ENCODE results near the gene STARD4. TPM values are rescaled to one million over a fixed set of nuclear protein-coding genes. Genes with fewer than 3 reads are reported as not detected.

The STARD4 gene
- total RNA-seq, 1 experiment from 2014 or later = 48.5 TPM

DNA sequence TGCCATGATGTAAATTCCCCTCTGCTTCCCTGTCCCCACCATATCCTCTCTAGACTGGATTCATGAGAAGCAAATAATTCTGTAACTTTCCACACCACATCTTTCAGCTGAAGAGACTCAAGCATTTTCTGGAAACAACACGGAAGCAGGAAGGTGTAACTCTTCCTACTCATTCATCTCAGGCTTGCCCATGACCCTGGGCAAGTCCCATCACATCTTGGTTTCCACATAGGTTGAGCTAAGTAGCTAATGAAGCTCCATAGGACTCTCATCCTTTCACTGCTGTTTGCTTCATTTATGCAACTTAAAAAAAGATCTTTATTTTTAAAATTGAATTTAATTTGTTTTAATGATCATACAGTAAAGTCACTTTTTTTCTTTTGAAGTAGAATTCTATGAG, 32.7 kb upstream of the STARD4 start:
- peaks cover 10% of the 10 kb centered on the region for H3K4me1 Mint-ChIP-seq
- no peaks in the 10 kb centered on the region for H3K36me3 Mint-ChIP-seq
- H3K27me3 Mint-ChIP-seq (ENCODE audit: low read depth) = no peaks in the 10 kb centered on the region
- TF ChIP-seq, protein P1, sequence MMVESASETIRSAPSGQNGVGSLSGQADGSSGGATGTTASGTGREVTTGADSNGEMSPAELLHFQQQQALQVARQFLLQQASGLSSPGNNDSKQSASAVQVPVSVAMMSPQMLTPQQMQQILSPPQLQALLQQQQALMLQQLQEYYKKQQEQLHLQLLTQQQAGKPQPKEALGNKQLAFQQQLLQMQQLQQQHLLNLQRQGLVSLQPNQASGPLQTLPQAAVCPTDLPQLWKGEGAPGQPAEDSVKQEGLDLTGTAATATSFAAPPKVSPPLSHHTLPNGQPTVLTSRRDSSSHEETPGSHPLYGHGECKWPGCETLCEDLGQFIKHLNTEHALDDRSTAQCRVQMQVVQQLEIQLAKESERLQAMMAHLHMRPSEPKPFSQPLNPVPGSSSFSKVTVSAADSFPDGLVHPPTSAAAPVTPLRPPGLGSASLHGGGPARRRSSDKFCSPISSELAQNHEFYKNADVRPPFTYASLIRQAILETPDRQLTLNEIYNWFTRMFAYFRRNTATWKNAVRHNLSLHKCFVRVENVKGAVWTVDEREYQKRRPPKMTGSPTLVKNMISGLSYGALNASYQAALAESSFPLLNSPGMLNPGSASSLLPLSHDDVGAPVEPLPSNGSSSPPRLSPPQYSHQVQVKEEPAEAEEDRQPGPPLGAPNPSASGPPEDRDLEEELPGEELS (CRISPR knock-in tag; IDR thresholded peaks at IDR 0.05) = no peak
- TF ChIP-seq, protein P2, sequence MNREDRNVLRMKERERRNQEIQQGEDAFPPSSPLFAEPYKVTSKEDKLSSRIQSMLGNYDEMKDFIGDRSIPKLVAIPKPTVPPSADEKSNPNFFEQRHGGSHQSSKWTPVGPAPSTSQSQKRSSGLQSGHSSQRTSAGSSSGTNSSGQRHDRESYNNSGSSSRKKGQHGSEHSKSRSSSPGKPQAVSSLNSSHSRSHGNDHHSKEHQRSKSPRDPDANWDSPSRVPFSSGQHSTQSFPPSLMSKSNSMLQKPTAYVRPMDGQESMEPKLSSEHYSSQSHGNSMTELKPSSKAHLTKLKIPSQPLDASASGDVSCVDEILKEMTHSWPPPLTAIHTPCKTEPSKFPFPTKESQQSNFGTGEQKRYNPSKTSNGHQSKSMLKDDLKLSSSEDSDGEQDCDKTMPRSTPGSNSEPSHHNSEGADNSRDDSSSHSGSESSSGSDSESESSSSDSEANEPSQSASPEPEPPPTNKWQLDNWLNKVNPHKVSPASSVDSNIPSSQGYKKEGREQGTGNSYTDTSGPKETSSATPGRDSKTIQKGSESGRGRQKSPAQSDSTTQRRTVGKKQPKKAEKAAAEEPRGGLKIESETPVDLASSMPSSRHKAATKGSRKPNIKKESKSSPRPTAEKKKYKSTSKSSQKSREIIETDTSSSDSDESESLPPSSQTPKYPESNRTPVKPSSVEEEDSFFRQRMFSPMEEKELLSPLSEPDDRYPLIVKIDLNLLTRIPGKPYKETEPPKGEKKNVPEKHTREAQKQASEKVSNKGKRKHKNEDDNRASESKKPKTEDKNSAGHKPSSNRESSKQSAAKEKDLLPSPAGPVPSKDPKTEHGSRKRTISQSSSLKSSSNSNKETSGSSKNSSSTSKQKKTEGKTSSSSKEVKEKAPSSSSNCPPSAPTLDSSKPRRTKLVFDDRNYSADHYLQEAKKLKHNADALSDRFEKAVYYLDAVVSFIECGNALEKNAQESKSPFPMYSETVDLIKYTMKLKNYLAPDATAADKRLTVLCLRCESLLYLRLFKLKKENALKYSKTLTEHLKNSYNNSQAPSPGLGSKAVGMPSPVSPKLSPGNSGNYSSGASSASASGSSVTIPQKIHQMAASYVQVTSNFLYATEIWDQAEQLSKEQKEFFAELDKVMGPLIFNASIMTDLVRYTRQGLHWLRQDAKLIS (CRISPR knock-in tag; IDR thresholded peaks at IDR 0.05; ENCODE audit: borderline replicate concordance) = no peak
- TF ChIP-seq, protein P3, sequence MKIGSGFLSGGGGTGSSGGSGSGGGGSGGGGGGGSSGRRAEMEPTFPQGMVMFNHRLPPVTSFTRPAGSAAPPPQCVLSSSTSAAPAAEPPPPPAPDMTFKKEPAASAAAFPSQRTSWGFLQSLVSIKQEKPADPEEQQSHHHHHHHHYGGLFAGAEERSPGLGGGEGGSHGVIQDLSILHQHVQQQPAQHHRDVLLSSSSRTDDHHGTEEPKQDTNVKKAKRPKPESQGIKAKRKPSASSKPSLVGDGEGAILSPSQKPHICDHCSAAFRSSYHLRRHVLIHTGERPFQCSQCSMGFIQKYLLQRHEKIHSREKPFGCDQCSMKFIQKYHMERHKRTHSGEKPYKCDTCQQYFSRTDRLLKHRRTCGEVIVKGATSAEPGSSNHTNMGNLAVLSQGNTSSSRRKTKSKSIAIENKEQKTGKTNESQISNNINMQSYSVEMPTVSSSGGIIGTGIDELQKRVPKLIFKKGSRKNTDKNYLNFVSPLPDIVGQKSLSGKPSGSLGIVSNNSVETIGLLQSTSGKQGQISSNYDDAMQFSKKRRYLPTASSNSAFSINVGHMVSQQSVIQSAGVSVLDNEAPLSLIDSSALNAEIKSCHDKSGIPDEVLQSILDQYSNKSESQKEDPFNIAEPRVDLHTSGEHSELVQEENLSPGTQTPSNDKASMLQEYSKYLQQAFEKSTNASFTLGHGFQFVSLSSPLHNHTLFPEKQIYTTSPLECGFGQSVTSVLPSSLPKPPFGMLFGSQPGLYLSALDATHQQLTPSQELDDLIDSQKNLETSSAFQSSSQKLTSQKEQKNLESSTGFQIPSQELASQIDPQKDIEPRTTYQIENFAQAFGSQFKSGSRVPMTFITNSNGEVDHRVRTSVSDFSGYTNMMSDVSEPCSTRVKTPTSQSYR (CRISPR knock-in tag; IDR thresholded peaks at IDR 0.05) = no peak
- TF ChIP-seq ETV6 (CRISPR knock-in tag; IDR thresholded peaks at IDR 0.05) = no peak
- no peak for TF ChIP-seq ZNF138 (CRISPR knock-in tag; conservative IDR thresholded peaks at IDR 0.05)
- TF ChIP-seq FOXJ3 (CRISPR knock-in tag; IDR thresholded peaks at IDR 0.05; ENCODE audit: borderline replicate concordance) = no peak
- TF ChIP-seq ZNF317 (CRISPR knock-in tag; IDR thresholded peaks at IDR 0.05; ENCODE audit: borderline replicate concordance, low read depth) = no peak
- TF ChIP-seq, protein P4, sequence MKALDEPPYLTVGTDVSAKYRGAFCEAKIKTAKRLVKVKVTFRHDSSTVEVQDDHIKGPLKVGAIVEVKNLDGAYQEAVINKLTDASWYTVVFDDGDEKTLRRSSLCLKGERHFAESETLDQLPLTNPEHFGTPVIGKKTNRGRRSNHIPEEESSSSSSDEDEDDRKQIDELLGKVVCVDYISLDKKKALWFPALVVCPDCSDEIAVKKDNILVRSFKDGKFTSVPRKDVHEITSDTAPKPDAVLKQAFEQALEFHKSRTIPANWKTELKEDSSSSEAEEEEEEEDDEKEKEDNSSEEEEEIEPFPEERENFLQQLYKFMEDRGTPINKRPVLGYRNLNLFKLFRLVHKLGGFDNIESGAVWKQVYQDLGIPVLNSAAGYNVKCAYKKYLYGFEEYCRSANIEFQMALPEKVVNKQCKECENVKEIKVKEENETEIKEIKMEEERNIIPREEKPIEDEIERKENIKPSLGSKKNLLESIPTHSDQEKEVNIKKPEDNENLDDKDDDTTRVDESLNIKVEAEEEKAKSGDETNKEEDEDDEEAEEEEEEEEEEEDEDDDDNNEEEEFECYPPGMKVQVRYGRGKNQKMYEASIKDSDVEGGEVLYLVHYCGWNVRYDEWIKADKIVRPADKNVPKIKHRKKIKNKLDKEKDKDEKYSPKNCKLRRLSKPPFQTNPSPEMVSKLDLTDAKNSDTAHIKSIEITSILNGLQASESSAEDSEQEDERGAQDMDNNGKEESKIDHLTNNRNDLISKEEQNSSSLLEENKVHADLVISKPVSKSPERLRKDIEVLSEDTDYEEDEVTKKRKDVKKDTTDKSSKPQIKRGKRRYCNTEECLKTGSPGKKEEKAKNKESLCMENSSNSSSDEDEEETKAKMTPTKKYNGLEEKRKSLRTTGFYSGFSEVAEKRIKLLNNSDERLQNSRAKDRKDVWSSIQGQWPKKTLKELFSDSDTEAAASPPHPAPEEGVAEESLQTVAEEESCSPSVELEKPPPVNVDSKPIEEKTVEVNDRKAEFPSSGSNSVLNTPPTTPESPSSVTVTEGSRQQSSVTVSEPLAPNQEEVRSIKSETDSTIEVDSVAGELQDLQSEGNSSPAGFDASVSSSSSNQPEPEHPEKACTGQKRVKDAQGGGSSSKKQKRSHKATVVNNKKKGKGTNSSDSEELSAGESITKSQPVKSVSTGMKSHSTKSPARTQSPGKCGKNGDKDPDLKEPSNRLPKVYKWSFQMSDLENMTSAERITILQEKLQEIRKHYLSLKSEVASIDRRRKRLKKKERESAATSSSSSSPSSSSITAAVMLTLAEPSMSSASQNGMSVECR (CRISPR knock-in tag; IDR thresholded peaks at IDR 0.05; ENCODE audit: borderline replicate concordance) = no peak
- no peak for TF ChIP-seq ZNF416 (CRISPR knock-in tag; IDR thresholded peaks at IDR 0.05)
- TF ChIP-seq, protein P5, sequence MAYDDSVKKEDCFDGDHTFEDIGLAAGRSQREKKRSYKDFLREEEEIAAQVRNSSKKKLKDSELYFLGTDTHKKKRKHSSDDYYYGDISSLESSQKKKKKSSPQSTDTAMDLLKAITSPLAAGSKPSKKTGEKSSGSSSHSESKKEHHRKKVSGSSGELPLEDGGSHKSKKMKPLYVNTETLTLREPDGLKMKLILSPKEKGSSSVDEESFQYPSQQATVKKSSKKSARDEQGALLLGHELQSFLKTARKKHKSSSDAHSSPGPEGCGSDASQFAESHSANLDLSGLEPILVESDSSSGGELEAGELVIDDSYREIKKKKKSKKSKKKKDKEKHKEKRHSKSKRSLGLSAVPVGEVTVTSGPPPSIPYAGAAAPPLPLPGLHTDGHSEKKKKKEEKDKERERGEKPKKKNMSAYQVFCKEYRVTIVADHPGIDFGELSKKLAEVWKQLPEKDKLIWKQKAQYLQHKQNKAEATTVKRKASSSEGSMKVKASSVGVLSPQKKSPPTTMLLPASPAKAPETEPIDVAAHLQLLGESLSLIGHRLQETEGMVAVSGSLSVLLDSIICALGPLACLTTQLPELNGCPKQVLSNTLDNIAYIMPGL (CRISPR knock-in tag; IDR thresholded peaks at IDR 0.05) = no peak
- TF ChIP-seq ZNF396 (CRISPR knock-in tag; IDR thresholded peaks at IDR 0.05; ENCODE audit: borderline replicate concordance) = no peak
- TF ChIP-seq FOXP1 (CRISPR knock-in tag; IDR thresholded peaks at IDR 0.05; ENCODE audit: borderline replicate concordance) = no peak
- no peak for TF ChIP-seq OVOL2 (CRISPR knock-in tag; IDR thresholded peaks at IDR 0.05; ENCODE audit: borderline replicate concordance)
- no peak for TF ChIP-seq ZNF263 (CRISPR knock-in tag; IDR thresholded peaks at IDR 0.05; ENCODE audit: low read depth)
- TF ChIP-seq, protein P6, sequence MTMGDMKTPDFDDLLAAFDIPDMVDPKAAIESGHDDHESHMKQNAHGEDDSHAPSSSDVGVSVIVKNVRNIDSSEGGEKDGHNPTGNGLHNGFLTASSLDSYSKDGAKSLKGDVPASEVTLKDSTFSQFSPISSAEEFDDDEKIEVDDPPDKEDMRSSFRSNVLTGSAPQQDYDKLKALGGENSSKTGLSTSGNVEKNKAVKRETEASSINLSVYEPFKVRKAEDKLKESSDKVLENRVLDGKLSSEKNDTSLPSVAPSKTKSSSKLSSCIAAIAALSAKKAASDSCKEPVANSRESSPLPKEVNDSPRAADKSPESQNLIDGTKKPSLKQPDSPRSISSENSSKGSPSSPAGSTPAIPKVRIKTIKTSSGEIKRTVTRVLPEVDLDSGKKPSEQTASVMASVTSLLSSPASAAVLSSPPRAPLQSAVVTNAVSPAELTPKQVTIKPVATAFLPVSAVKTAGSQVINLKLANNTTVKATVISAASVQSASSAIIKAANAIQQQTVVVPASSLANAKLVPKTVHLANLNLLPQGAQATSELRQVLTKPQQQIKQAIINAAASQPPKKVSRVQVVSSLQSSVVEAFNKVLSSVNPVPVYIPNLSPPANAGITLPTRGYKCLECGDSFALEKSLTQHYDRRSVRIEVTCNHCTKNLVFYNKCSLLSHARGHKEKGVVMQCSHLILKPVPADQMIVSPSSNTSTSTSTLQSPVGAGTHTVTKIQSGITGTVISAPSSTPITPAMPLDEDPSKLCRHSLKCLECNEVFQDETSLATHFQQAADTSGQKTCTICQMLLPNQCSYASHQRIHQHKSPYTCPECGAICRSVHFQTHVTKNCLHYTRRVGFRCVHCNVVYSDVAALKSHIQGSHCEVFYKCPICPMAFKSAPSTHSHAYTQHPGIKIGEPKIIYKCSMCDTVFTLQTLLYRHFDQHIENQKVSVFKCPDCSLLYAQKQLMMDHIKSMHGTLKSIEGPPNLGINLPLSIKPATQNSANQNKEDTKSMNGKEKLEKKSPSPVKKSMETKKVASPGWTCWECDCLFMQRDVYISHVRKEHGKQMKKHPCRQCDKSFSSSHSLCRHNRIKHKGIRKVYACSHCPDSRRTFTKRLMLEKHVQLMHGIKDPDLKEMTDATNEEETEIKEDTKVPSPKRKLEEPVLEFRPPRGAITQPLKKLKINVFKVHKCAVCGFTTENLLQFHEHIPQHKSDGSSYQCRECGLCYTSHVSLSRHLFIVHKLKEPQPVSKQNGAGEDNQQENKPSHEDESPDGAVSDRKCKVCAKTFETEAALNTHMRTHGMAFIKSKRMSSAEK (CRISPR knock-in tag; IDR thresholded peaks at IDR 0.05; ENCODE audit: borderline replicate concordance) = no peak
- no peak overlapping the region for H3K4me3 Mint-ChIP-seq
- DNase-seq (ENCODE audit: low spot score) = no peak
- H3K9me3 Mint-ChIP-seq = no peaks in the 10 kb centered on the region
- no peak overlapping the region for H3K27ac Mint-ChIP-seq
- ChIA-PET CTCF (interaction anchor here (1.0 kb wide), 1 partner anchor 13 kb away, joined by 5 read pairs; no protein-coding TSS in a partner anchor), POLR2A (no interaction called here)
- no peak for ATAC-seq
